Progenitor cell of endocrine pancreas (in vitro differentiated cells): ENCODE data around the gene STAU1. TPM values are rescaled to one million over a fixed set of nuclear protein-coding genes. Genes with fewer than 3 reads are reported as not detected.
A peak's percentile ranks its signal among the peaks of the same experiment; 100 is the strongest.

Experiments used
- DNase-seq: peaks from one replicate; pipeline ENCODE4 v3.0.0; 2021; ENCODE audit warnings: low spot score; ENCODE audit not compliant: unreplicated experiment
- H3K27ac Mint-ChIP-seq: 2 replicates; pipeline ENCODE4 v1.8.0; 2021; ENCODE audit warnings: mild to moderate bottlenecking, moderate library complexity, mixed read lengths
- H3K27me3 Mint-ChIP-seq: 2 replicates; pipeline ENCODE4 v1.8.0; 2021; ENCODE audit warnings: mixed read lengths
- H3K36me3 Mint-ChIP-seq: 2 replicates; pipeline ENCODE4 v1.8.0; 2022; ENCODE audit warnings: mixed read lengths; ENCODE audit not compliant: insufficient read depth
- H3K4me1 Mint-ChIP-seq: 2 replicates; pipeline ENCODE4 v1.8.0; 2021; ENCODE audit warnings: low read depth, mixed read lengths
- H3K4me3 Mint-ChIP-seq: 2 replicates; pipeline ENCODE4 v1.8.0; 2021; ENCODE audit warnings: low read depth, mild to moderate bottlenecking, moderate library complexity, mixed read lengths
- H3K9me3 Mint-ChIP-seq: 2 replicates; pipeline ENCODE4 v1.8.0; 2021; ENCODE audit warnings: low read depth, mixed read lengths
- total RNA-seq: library from RNA; stranded (reverse); gene quantifications from 2 replicates; pipeline ENCODE4 v1.2.1, GENCODE V29; 2021
- TF ChIP-seq, protein P1 (sequence below): fragments of 200-600 bp; sonication (generic); IDR thresholded peaks from one replicate; pipeline ENCODE4 v1.5.0; 2021; ENCODE audit warnings: antibody characterized with exemption, mild to moderate bottlenecking; ENCODE audit not compliant: unreplicated experiment

STAU1 gene
- total RNA-seq, 1 donor from 2014 or later, result 93.9 TPM

- DNase-seq, result no peak
- Mint-ChIP-seq H3K9me3 (no peaks in the 10 kb centered on the region), H3K36me3 (peaks cover 23% of the 10 kb centered on the region), H3K4me3 (no peak overlapping the region), H3K27me3 (no peaks in the 10 kb centered on the region), H3K27ac (peak overlapping the region; percentile 33), H3K4me1 (peaks cover 5% of the 10 kb centered on the region)
- TF ChIP-seq, protein P1, sequence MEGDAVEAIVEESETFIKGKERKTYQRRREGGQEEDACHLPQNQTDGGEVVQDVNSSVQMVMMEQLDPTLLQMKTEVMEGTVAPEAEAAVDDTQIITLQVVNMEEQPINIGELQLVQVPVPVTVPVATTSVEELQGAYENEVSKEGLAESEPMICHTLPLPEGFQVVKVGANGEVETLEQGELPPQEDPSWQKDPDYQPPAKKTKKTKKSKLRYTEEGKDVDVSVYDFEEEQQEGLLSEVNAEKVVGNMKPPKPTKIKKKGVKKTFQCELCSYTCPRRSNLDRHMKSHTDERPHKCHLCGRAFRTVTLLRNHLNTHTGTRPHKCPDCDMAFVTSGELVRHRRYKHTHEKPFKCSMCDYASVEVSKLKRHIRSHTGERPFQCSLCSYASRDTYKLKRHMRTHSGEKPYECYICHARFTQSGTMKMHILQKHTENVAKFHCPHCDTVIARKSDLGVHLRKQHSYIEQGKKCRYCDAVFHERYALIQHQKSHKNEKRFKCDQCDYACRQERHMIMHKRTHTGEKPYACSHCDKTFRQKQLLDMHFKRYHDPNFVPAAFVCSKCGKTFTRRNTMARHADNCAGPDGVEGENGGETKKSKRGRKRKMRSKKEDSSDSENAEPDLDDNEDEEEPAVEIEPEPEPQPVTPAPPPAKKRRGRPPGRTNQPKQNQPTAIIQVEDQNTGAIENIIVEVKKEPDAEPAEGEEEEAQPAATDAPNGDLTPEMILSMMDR, result no peak
These were observed 54.6 kb downstream of the STAU1 start for GRCh38 chr20:49133571-49133970.

DNA sequence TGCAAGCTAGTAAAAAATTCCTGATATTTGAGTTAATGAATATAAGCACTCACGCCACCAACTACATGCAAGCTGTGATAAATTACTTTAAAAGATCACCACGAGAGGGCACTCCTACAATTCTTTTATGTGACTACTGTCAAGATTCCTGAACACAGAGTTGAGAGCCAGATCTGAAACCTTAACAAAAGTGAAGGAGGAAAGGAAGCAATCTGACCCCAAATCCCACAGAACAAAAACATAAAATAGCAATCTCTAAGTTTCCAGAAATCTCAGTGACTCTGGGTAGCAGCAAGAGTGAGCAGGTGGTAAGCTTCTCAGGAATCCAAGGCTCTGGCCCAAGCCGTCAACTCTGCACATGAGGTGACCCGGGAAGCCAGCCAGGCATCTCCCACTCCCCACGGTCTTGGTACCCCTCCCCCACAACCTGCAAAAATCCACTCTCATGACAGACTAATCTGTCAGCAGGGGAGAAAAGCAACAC is 55.1 kb downstream of the STAU1 start:
- Mint-ChIP-seq H3K36me3 (peaks cover 23% of the 10 kb centered on the region), H3K27me3 (no peaks in the 10 kb centered on the region), H3K4me3 (no peak overlapping the region), H3K9me3 (no peaks in the 10 kb centered on the region), H3K27ac (peak overlapping the region; percentile 33), H3K4me1 (peaks cover 5% of the 10 kb centered on the region)
- TF ChIP-seq, protein P1, result peak; percentile 52
- DNase-seq, result no peak

DNA sequence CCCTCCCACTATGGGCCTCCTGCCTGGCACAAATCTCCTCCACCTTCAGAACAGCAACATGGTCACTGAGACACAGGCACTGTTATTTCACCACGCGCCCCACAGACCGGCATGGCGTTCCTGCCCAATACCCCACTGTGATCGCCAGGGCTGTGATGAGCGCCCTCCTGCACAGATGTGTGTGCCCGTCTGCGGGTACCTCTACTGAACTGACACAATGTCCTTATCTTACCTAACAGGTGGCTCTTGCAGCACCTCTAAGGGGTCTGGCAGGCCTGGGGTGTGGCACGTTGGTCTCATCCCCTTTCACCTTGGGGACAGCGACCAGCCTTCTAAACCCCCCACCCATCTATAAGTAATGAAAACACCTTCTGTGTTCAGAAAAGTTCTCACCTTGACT is 64.2 kb downstream of the STAU1 start:
- Mint-ChIP-seq H3K36me3 (peaks cover 34% of the 10 kb centered on the region), H3K27ac (peak overlapping the region; percentile 48), H3K4me3 (no peak overlapping the region), H3K27me3 (no peaks in the 10 kb centered on the region), H3K4me1 (peaks cover 8% of the 10 kb centered on the region), H3K9me3 (no peaks in the 10 kb centered on the region)
- TF ChIP-seq, protein P1, result no peak
- no peak for DNase-seq

GRCh38 chr20:49122920-49123319 is 65.2 kb downstream of the STAU1 start:
- peaks cover 8% of the 10 kb centered on the region for H3K4me1 Mint-ChIP-seq
- TF ChIP-seq, protein P1, result no peak
- no peak overlapping the region for H3K27ac Mint-ChIP-seq
- no peaks in the 10 kb centered on the region for H3K27me3 Mint-ChIP-seq
- peaks cover 42% of the 10 kb centered on the region for H3K36me3 Mint-ChIP-seq
- H3K4me3 Mint-ChIP-seq, result no peak overlapping the region
- no peak for DNase-seq
- H3K9me3 Mint-ChIP-seq, result no peaks in the 10 kb centered on the region

GRCh38 chr20:49119988-49120387 is 68.1 kb downstream of the STAU1 start:
- DNase-seq, result no peak
- TF ChIP-seq, protein P1, result no peak
- Mint-ChIP-seq H3K36me3 (peaks cover 50% of the 10 kb centered on the region), H3K4me3 (no peak overlapping the region), H3K9me3 (no peaks in the 10 kb centered on the region), H3K4me1 (peaks cover 8% of the 10 kb centered on the region), H3K27ac (peak overlapping the region; percentile 86), H3K27me3 (no peaks in the 10 kb centered on the region)
